Lower leg skin (tissue), 3 donors: ENCODE measurements around the gene FUT8.
"Not testable (repeated sequence)": the region's sequence is repeated elsewhere in the genome, so short reads cannot be mapped to it uniquely, and the experiment has no call there.

Source experiments
- POLR2A ChIP-seq, 2 donors: fragments of 450-650 bp; IDR thresholded peaks; one replicate each; pipeline ENCODE4 v1.6.1; 2016 to 2017; ENCODE audit warnings: antibody characterized with exemption in 2 of 2, mild to moderate bottlenecking in 1 of 2, moderate library complexity in 1 of 2
- TF ChIP-seq, protein P1 (sequence below), 3 donors: fragments of 450-650 bp; IDR thresholded peaks; one replicate each; pipeline ENCODE4 v1.5.1; 2016; ENCODE audit warnings: antibody characterized with exemption in 3 of 3, mild to moderate bottlenecking in 3 of 3, moderate library complexity in 2 of 3

DNA sequence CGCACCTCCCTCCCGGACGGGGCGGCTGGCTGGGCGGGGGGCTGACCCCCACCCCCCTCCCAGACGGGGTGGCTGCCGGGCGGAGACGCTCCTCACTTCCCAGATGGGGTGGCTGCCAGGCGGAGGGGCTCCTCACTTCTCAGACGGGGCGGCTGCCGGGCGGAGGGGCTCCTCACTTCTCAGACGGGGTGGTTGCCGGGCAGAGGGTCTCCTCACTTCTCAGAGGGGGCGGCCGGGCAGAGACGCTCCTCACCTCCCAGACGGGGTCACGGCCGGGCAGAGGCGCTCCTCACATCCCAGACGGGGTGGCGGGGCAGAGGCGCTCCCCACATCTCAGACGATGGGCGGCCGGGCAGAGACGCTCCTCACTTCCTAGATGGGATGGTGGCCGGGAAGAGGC, 280.0 kb downstream of the FUT8 start:
- TF ChIP-seq, protein P1, sequence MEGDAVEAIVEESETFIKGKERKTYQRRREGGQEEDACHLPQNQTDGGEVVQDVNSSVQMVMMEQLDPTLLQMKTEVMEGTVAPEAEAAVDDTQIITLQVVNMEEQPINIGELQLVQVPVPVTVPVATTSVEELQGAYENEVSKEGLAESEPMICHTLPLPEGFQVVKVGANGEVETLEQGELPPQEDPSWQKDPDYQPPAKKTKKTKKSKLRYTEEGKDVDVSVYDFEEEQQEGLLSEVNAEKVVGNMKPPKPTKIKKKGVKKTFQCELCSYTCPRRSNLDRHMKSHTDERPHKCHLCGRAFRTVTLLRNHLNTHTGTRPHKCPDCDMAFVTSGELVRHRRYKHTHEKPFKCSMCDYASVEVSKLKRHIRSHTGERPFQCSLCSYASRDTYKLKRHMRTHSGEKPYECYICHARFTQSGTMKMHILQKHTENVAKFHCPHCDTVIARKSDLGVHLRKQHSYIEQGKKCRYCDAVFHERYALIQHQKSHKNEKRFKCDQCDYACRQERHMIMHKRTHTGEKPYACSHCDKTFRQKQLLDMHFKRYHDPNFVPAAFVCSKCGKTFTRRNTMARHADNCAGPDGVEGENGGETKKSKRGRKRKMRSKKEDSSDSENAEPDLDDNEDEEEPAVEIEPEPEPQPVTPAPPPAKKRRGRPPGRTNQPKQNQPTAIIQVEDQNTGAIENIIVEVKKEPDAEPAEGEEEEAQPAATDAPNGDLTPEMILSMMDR (IDR thresholded peaks at IDR 0.05), result not testable (repeated sequence)
- TF ChIP-seq POLR2A (IDR thresholded peaks at IDR 0.05), result not testable (repeated sequence)
